ENCODE results near the gene CNTNAP4.

The CNTNAP4 gene

GRCh38 chr16:76500006-76500405, 222.8 kb downstream of the CNTNAP4 start:
- DNase-seq: no peak

- no peak for DNase-seq
Measured at GRCh38 chr16:76502063-76502462, 224.9 kb downstream of the CNTNAP4 start.

DNA sequence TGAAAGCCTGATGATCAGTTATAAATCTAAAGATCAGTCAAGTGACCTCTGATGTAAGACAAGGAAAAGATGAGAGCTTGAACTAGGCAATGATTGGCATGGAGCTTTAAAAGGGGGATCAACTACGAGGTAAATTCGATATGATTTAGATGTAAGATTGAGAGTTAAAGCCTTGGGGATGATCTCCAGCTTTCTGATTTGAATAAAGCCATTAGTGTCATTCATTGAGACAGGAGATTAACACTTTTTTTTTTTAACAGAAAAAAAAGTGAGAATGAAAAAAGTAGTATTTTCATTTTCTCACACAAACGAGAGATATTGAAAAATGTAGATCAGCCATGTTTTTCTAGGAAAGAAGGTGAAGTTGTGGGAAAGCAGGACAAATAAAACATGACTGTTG, 225.4 kb downstream of the CNTNAP4 start:
- DNase-seq: no peak

DNA sequence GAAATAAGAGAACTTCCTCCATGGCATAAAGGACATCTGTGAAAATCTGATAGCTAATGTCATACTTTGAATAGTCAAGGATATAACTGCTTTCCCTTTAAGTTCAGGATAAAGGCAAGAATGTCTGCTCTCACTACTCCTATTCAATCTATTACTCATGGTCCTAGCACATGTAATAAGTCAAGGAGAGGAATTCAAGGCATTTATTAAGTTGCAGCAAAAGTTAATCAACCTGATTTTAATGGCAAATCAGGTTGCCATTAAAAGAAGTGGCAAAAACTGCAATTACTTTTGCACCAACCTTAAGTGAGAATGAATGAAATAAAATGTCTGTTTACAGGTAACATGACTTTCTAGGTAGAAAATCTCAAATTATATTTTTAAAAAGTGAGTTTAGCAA, 225.9 kb downstream of the CNTNAP4 start:
- DNase-seq: no peak

DNA sequence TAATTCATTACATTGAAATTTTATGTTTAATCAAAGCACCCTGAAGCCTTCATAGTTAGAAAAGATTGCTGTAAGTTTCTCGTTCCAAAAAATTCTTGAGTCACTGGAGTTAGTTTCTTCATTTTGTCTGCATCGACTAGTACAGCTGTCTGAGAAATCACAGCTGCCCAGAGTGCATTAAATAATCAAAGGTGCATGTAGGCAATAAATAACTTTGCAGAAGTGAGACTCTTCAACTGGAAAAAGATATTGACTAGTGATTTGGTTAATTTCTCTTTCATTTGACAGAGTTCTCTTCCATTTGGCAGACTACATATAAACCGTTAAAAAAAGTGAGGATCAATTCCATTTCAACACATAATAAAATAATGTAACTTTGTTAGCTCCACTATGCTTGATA, 234.0 kb downstream of the CNTNAP4 start:
- no peak for DNase-seq

- no peak for DNase-seq
Measured at GRCh38 chr16:76518781-76519180, 241.6 kb downstream of the CNTNAP4 start.

GRCh38 chr16:76524356-76524755, 247.2 kb downstream of the CNTNAP4 start:
- peak; percentile 25 for DNase-seq

GRCh38 chr16:76524769-76525168, 247.6 kb downstream of the CNTNAP4 start:
- no peak for DNase-seq

DNA sequence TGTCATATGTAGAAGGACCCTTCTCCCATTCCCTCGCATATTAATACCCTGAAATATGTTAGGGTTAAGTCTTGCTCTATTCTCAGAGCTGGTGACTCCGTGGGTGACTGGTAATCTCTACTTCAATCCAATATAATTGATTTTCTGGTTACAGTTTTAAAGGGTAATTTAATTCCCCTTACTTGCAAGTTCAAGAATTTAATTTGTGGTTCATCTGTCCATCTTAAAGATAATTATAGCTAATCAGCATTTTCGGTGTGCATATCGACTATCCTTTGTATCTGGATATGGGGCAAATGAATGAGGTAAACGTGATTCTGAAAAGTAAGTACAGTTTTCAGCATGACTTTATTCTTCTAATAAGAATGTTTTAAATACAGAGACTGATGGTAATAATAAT, 250.0 kb downstream of the CNTNAP4 start:
- no peak for DNase-seq

GRCh38 chr16:76529120-76529519, 251.9 kb downstream of the CNTNAP4 start:
- no peak for DNase-seq

DNA sequence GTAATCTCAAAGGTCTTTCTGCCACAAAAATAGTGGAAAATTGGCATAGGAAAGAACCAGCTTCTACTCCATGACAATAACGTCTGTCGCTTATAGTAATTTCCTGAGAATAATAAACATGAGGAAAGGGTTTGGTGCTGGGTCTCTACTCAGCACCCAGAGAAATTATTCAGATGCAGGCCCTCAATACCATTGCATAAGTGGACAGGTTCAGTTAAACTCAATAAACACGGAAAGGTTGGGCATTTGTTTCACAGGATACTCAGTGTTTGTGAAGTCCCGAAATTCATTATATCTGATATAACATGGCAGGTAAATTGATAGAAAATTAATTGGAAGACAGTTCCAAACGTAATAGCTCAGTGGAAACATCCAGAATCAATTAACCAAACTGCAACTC, 254.0 kb downstream of the CNTNAP4 start:
- DNase-seq: no peak

DNA sequence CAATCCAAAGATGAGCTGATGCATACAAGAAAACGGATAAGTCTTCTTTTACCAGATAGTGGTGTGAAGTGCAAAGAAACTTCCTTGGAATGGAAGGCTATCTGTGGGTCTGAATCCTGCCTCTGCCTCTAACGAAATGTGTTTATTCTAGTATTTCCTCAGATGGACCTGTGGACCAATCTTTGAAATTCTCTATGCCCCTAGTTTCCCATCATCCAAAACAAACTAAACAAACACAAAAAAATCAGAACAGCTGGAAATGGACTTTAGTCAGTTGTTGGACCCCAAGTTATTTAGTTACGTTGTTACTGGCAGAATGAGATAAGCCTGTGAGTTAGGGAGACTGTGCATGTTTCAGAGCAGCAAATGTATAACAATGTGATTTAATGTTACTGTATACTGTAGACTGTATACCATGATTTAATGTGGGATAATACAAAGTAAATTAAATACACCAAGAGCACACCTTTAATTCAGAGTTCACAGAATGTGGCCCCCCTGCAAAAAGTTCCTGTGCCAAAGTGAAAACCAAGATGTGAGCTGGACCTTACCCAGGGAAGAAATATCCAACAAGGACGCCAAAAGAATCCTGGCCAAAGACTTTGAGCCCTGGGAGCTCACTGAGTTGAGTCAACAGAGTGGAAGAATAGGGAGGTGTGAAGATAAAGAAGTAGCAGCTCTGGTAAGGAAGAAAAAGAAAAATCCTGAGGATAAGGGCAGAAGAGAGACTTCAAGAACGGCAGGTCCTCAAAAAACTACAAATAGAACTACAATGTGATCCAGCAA, 255.2 kb downstream of the CNTNAP4 start:
- DNase-seq: no peak

- DNase-seq: no peak
Measured at GRCh38 chr16:76539609-76540008, 262.4 kb downstream of the CNTNAP4 start.

- no peak for DNase-seq
Measured at GRCh38 chr16:76541070-76541469, 263.9 kb downstream of the CNTNAP4 start.

DNA sequence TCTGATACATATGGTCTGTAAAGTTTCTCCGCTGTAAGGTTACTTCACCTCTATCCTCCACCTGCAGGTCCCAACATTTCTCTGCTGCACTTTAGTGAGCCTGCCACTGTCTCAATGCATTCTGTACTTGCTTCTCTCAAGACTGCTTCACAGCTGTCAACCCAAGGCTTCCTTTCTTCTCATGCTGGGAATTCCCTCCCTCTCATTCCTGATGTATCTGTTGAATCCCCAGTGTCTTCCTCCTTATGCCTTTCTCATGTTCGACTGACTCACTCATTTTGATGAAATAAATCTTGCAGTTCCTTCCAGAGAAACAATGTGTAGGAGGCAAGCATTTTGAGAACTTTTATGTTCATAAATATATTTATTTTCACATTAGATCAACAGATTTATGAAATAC, 288.3 kb downstream of the CNTNAP4 start:
- no peak for DNase-seq

GRCh38 chr16:76571755-76572154, 294.6 kb downstream of the CNTNAP4 start:
- DNase-seq: no peak

DNA sequence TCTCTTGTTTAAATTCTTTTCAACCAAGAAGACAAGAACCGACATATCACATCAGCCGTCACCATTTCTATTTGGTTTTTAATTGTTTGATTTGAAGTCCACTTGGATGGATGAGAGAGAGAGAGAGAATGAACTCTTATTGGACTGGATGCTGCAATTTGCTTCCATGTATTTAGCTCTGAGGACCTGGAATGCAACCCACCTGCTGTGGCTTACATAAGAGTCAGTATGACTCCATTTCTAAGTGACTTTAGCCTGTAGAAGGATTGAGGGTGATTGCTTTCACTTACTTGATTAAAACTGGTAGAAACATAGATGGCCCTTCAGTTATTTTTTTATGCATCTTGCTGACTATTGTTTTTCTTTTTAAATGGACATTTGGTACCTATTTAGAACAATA, 296.1 kb downstream of the CNTNAP4 start:
- DNase-seq: no peak

DNA sequence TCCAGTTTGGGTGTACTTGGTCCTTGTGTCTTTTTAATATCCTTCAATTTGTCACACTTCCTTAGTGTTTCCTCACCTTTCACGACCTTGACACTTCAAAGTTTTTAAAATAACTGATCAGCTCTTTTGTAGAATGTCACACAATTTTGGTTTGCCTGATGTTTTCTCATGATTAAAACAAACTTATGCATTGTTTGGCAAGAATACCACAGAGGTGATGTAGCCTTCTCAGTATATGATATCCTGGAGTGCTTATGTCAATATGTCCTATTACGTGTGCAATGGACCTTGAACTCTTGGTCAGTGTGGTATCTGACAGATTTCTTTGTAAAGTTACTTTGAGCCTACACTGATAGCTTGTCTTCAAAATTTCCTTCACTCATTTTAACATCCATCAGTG, 297.4 kb downstream of the CNTNAP4 start:
- no peak for DNase-seq

DNA sequence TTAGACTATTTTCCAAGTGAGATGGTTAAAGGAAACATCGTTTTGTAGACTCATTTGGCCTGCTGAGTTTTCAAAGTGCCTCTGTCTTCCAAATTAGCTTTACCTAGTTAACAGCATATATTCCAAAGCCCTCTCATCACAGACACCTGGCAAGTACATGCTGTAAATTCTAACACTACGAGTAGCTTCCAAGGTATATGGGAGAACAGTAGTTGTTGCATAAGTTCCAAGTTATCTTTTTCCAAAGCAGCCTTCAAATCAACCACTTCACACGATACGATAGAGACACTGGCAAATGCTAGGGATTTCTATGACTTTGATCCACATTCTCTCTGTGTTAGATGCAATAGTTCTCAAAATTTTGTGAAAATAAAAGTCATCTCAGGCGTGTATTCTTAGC, 299.3 kb downstream of the CNTNAP4 start:
- DNase-seq: no peak

DNA sequence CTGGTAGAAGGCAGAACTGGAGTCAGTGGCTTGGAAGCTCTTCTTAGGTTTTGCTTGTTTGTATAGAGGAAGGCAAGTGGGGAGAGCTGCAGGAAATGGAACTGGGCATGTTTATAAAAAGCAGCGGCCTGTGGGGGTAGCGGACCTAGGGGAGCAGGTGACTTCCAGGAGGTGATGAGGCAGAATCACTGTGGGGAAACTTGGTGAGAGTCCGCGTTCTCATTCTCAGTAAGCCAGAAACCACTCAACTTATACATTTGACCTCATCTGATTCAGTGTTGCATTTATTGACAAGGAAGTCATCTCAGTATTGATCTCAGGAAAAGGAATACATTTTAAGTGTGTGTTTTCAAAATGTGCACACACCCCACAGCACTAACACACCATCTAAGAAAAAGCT, 299.8 kb downstream of the CNTNAP4 start:
- DNase-seq: no peak

DNA sequence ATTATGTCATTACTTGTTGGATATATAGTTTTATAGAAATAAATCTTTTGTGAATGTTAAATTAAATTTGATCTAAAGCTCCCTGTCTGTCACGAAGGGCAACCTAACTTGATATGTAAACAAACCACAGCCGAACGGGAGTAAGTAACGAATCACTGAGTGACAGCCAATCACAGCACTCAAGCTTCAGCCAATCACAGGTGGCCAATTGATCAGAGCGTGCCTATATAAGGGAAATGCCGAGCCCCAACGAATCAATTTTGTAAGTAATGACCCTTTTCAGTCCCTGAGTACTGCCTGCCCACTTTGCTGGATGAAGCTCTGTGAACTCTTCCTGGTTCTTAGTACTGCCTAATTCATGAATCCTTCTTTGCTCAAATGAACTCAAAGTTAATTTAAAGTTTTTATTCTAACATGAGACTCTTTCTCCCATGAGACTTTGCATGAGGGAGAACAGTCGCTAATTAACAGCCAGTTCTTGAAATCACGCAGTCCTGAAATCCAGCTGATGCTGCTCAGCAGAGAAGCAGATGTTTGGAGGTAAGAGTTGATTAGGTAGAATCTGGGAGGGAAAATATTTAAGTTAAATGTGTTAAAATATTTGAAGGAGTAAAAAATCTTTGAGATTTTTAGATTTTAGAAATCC, 302.2 kb downstream of the CNTNAP4 start:
- no peak for DNase-seq

- DNase-seq: peak; percentile 40
Measured at GRCh38 chr16:76583466-76583865, 306.3 kb downstream of the CNTNAP4 start.

DNA sequence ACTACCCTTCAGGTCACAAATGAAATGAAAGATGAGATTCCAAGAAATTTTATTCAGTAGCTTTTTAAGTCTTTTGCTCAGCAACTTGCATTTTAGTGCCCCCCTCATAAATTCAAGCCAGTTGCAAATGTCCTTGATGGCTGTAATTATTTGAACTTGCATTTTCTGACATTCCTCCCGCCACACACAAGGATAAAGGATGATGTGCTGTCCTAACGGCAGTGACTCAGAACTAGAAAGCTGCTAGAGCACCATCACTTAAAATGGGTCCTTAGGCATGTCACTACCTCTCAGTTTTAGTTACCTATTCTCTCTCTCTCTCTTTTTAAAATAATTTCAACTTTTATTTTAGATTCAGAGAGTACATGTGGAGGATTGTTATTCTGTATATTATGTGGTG, 306.7 kb downstream of the CNTNAP4 start:
- DNase-seq: no peak

DNA sequence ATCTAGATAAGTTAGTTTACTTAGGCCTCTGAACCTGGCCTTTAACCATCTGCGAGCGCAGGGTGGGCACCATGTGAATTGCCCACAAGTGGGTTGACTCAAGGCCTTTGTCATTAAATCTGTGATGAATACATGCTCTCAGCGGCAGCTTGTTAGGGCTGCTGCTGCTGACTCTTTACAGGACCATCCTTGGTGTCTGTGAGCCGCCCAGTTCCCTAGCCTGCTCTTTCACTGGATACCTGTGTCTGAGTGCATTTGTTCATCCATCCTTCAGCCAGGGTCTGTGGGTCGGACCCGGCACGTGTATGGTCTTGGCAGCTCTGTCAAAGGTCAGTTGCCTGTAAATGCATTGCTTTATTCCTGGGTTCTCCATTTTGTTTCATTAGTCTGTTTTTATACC, 321.3 kb downstream of the CNTNAP4 start:
- no peak for DNase-seq

DNA sequence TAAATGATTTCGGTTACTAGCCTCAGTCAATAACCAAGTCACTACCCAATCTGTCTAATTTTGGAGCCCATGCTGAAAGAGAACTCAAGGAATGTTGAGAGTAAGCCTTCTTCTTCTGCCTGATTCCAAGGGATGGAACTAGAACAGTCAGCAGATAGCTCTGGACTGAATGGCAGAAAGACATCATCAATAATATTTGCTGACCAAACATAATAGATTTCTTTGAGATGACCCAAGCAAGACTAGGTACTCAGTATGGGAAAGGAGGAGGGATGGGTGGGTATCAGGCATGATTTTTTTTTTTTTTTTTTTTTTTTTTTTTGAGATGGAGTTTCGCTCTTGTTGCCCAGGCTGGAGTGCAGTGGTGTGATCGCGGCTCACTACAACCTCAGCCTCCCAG, 330.1 kb downstream of the CNTNAP4 start:
- no peak for DNase-seq

Data from fibroblast of upper back skin (primary cell).